GM12878 (cell line): ENCODE data around the gene THTPA. TPM values are rescaled to one million over a fixed set of nuclear protein-coding genes. Genes with fewer than 3 reads are reported as not detected.

Source experiments
- ATF7 ChIP-seq: fragments of 450-650 bp; IDR thresholded peaks from 2 replicates; pipeline ENCODE4 v1.6.1; 2016; ENCODE audit warnings: low read depth, mild to moderate bottlenecking
- CBX5 ChIP-seq: sonication (generic); IDR thresholded peaks from 2 replicates; pipeline ENCODE4 v1.6.1; 2016; ENCODE audit warnings: low read depth, moderate library complexity, mild to moderate bottlenecking, inconsistent platforms
- CHD4 ChIP-seq: fragments of 200-600 bp; sonication (generic); IDR thresholded peaks from 2 replicates; pipeline ENCODE4 v1.6.1; 2016; ENCODE audit warnings: mild to moderate bottlenecking
- MTA2 ChIP-seq: fragments of 450-650 bp; IDR thresholded peaks from 2 replicates; pipeline ENCODE4 v1.6.1; 2016; ENCODE audit warnings: low read depth, mild to moderate bottlenecking, moderate library complexity
- NRF1 ChIP-seq: conservative IDR thresholded peaks from 2 replicates; pipeline ENCODE4 v1.6.1; 2011; ENCODE audit warnings: mild to moderate bottlenecking, low read depth, low read length, improper control_type of control experiment
- TCF7 ChIP-seq: IDR thresholded peaks from 2 replicates; pipeline ENCODE4 v1.6.1; 2014; ENCODE audit warnings: antibody characterized with exemption, borderline replicate concordance
- ZBED1 ChIP-seq: IDR thresholded peaks from 2 replicates; pipeline ENCODE4 v1.6.1; 2016; ENCODE audit warnings: borderline replicate concordance
- ZNF274 ChIP-seq: IDR thresholded peaks from one replicate; pipeline ENCODE4 v1.8.0; 2011; ENCODE audit not compliant: insufficient read length, insufficient read depth
- ZNF592 ChIP-seq: fragments of 450-650 bp; IDR thresholded peaks from 2 replicates; pipeline ENCODE4 v1.6.1; 2017; ENCODE audit warnings: mild to moderate bottlenecking, moderate library complexity
- polyA plus RNA-seq, 11 experiments: library from polyadenylated mRNA; depleted of rRNA in 4 of 11; unstranded in 6 of 11; stranded (reverse) in 5 of 11; fragments of >200 nt; fragmentation: Nextera tagmentation in 4 of 11; fragmentation: Illumina TruSeq in 1 of 11; extraction: Ambion mirVana in 4 of 11; extraction: Trizol in 1 of 11; gene quantifications; 1 replicate in 1 of 11; 2 replicates in 10 of 11; pipeline versions ENCODE4 v1.2.1 to v1.2.3, GENCODE V29; 2011 to 2016; ENCODE audit warnings: inconsistent platforms in 2 of 11, missing spikeins in 2 of 11, low read depth in 1 of 11
- total RNA-seq, 4 experiments: library from RNA; depleted of rRNA in 3 of 4; stranded (reverse); fragments of >200 nt in 3 of 4; fragmentation: Illumina TruSeq in 1 of 4; extraction: Trizol in 1 of 4; gene quantifications; 2 replicates each; pipeline versions ENCODE4 v1.2.1 to v1.2.3, GENCODE V29; 2013 to 2021
- TF ChIP-seq, protein P1 (sequence below): fragments of 450-650 bp; IDR thresholded peaks from 2 replicates; pipeline ENCODE4 v1.6.1; 2017; ENCODE audit warnings: low read depth, mild to moderate bottlenecking, moderate library complexity
- TF ChIP-seq, protein P2 (sequence below): fragments of 450-650 bp; IDR thresholded peaks from 2 replicates; pipeline ENCODE4 v1.6.1; 2018; ENCODE audit warnings: borderline replicate concordance, mild to moderate bottlenecking; ENCODE audit not compliant: partially characterized antibody

Gene THTPA
- total and polyA plus RNA-seq, 10 of the 15 experiments (the other 5 are each of a cell fraction or from before 2014, with no cell fraction given) = 3.1 to 24.9 (median 12.8) TPM

- TF ChIP-seq ZNF592 (no peak), ZNF274 (no peak), CHD4 (no peak), ZBED1 (no peak), CBX5 (no peak), TCF7 (no peak), ATF7 (no peak), MTA2 (no peak), NRF1 (no peak)
- TF ChIP-seq, protein P1, sequence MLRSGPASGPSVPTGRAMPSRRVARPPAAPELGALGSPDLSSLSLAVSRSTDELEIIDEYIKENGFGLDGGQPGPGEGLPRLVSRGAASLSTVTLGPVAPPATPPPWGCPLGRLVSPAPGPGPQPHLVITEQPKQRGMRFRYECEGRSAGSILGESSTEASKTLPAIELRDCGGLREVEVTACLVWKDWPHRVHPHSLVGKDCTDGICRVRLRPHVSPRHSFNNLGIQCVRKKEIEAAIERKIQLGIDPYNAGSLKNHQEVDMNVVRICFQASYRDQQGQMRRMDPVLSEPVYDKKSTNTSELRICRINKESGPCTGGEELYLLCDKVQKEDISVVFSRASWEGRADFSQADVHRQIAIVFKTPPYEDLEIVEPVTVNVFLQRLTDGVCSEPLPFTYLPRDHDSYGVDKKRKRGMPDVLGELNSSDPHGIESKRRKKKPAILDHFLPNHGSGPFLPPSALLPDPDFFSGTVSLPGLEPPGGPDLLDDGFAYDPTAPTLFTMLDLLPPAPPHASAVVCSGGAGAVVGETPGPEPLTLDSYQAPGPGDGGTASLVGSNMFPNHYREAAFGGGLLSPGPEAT = no peak
- TF ChIP-seq, protein P2, sequence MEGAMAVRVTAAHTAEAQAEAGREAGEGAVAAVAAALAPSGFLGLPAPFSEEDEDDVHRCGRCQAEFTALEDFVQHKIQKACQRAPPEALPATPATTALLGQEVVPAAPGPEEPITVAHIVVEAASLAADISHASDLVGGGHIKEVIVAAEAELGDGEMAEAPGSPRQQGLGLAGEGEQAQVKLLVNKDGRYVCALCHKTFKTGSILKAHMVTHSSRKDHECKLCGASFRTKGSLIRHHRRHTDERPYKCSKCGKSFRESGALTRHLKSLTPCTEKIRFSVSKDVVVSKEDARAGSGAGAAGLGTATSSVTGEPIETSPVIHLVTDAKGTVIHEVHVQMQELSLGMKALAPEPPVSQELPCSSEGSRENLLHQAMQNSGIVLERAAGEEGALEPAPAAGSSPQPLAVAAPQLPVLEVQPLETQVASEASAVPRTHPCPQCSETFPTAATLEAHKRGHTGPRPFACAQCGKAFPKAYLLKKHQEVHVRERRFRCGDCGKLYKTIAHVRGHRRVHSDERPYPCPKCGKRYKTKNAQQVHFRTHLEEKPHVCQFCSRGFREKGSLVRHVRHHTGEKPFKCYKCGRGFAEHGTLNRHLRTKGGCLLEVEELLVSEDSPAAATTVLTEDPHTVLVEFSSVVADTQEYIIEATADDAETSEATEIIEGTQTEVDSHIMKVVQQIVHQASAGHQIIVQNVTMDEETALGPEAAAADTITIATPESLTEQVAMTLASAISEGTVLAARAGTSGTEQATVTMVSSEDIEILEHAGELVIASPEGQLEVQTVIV = no peak
- TF ChIP-seq, all 136 proteins: peak for 0
These were observed 24.8 kb downstream of the THTPA start (continued) for GRCh38 chr14:23580948-23581281.
